LNCAP (cell line): ENCODE measurements around the gene ADARB2.

ENCODE experiments used
- TF ChIP-seq, protein P1 (sequence below): fragments of 450-650 bp; IDR thresholded peaks from 2 replicates; pipeline ENCODE4 v1.5.1; 2017; ENCODE audit warnings: mild to moderate bottlenecking

ADARB2 gene

GRCh38 chr10:1563028-1563427 lies 174.3 kb downstream of the ADARB2 start:
- TF ChIP-seq, protein P1, sequence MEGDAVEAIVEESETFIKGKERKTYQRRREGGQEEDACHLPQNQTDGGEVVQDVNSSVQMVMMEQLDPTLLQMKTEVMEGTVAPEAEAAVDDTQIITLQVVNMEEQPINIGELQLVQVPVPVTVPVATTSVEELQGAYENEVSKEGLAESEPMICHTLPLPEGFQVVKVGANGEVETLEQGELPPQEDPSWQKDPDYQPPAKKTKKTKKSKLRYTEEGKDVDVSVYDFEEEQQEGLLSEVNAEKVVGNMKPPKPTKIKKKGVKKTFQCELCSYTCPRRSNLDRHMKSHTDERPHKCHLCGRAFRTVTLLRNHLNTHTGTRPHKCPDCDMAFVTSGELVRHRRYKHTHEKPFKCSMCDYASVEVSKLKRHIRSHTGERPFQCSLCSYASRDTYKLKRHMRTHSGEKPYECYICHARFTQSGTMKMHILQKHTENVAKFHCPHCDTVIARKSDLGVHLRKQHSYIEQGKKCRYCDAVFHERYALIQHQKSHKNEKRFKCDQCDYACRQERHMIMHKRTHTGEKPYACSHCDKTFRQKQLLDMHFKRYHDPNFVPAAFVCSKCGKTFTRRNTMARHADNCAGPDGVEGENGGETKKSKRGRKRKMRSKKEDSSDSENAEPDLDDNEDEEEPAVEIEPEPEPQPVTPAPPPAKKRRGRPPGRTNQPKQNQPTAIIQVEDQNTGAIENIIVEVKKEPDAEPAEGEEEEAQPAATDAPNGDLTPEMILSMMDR, result no peak

GRCh38 chr10:1561731-1562337 lies 175.5 kb downstream of the ADARB2 start:
- TF ChIP-seq, protein P1, result no peak

GRCh38 chr10:1560535-1561192 lies 176.7 kb downstream of the ADARB2 start:
- TF ChIP-seq, protein P1, result no peak

DNA sequence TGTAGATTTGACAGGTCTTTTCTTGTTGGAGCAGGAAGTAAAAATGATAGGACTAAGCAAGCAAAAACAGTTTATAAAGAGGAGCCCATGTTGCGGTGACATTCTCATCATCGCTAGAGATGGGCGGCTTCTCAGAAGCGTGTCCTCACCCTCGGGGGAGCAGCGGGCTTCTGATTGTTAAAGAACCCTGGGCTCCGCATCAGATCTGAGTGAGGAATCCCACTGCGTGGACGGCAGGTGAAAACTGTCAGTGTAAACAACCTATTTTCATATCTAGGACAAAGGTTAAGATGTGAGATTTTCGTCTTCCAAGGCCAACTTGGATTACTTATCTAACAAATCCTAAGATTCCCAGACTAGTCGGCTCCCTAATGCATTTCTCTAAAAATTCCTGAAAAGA lies 177.6 kb downstream of the ADARB2 start:
- TF ChIP-seq, protein P1, result no peak

DNA sequence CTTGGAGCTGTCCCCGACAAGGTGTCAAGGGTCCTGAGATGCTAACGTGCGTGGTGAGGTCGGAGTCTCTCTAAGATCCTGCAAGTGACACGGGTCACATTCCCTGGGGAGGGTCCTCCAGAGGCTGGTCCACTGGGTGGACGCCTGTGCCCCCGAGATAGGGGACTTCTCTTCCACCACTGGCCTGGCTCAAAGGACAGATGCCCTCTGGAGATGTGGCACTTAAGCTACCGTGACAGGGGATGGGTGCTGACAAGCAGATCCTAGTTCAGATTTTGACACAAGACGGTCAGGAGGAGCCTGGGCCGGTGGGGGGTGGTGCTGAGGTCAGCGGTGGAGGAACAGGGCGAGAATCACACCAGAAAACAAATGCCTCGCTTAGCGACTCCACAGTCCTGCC lies 178.0 kb downstream of the ADARB2 start:
- TF ChIP-seq, protein P1, result no peak

GRCh38 chr10:1558906-1559305 lies 178.4 kb downstream of the ADARB2 start:
- TF ChIP-seq, protein P1, result no peak

- TF ChIP-seq, protein P1, result no peak
Observed at GRCh38 chr10:1557081-1557480, 180.2 kb downstream of the ADARB2 start.
